Activated effector memory CD4-positive, alpha-beta T cell treated with anti-CD3 and anti-CD28 coated beads, Interleukin-2, amount 50 U/mL, for 16 hours (primary cell): ENCODE measurements around the gene RILP.
"Not testable (repeated sequence)": the region's sequence is repeated elsewhere in the genome, so short reads cannot be mapped to it uniquely, and the experiment has no call there.

Experiments used
- DNase-seq: peaks from one replicate; pipeline ENCODE4 v3.0.0-alpha.2; 2020

The RILP gene

GRCh38 chr17:1649844-1650501, at the start of gene RILP:
TSS of gene RILP (minus strand) at chr17:1649866. CDS start at chr17:1649804, 62 bp downstream.
- DNase-seq = no peak

- no peak for DNase-seq
These were observed 48.0 kb upstream of the RILP start for GRCh38 chr17:1697681-1698080.

GRCh38 chr17:1695365-1695764, 45.7 kb upstream of the RILP start:
- no peak for DNase-seq

- DNase-seq = no peak
These were observed 43.7 kb upstream of the RILP start for GRCh38 chr17:1693339-1693738.

GRCh38 chr17:1690544-1691221, 41.0 kb upstream of the RILP start:
- no peak for DNase-seq

- DNase-seq = not testable (repeated sequence)
These were observed 38.7 kb upstream of the RILP start for GRCh38 chr17:1688405-1688804.

GRCh38 chr17:1686086-1686485, 36.4 kb upstream of the RILP start:
- no peak for DNase-seq

GRCh38 chr17:1684378-1685189, 34.9 kb upstream of the RILP start, which contains the start of gene PRPF8:
TSS of gene PRPF8 (minus strand) at chr17:1684867. CDS start at chr17:1684571, 296 bp downstream.
- peak; percentile 99 for DNase-seq

- no peak for DNase-seq
These were observed 33.8 kb upstream of the RILP start for GRCh38 chr17:1683459-1683858.

- DNase-seq = no peak
These were observed 26.7 kb upstream of the RILP start for GRCh38 chr17:1676401-1676800.

GRCh38 chr17:1673041-1673785, 23.5 kb upstream of the RILP start:
- peak; percentile 71 for DNase-seq

- not testable (repeated sequence) for DNase-seq
These were observed 14.3 kb upstream of the RILP start for GRCh38 chr17:1663934-1664333.

- DNase-seq = no peak
These were observed 11.4 kb upstream of the RILP start for GRCh38 chr17:1661045-1661444.

- no peak for DNase-seq
These were observed 8.4 kb upstream of the RILP start for GRCh38 chr17:1658100-1658499.

- no peak for DNase-seq
These were observed 4.1 kb upstream of the RILP start for GRCh38 chr17:1653735-1654134.

GRCh38 chr17:1652794-1653193, 3.1 kb upstream of the RILP start:
- not testable (repeated sequence) for DNase-seq

- no peak for DNase-seq
These were observed 1.8 kb upstream of the RILP start for GRCh38 chr17:1651559-1651844.

GRCh38 chr17:1650731-1651558, 1.3 kb upstream of the RILP start:
- DNase-seq = no peak

- peak; percentile 98 for DNase-seq
These were observed 463 bp downstream of the RILP start for GRCh38 chr17:1648963-1649843.

GRCh38 chr17:1648173-1648962, 1.3 kb downstream of the RILP start:
- no peak for DNase-seq
